ENCODE results near the gene DPYD.
"Not testable (repeated sequence)": the region's sequence is repeated elsewhere in the genome, so short reads cannot be mapped to it uniquely, and the experiment has no call there.

DPYD gene

GRCh38 chr1:97356309-97356708 is 564.5 kb downstream of the DPYD start:
- DNase-seq (ENCODE audit: low spot score), result no peak

DNA sequence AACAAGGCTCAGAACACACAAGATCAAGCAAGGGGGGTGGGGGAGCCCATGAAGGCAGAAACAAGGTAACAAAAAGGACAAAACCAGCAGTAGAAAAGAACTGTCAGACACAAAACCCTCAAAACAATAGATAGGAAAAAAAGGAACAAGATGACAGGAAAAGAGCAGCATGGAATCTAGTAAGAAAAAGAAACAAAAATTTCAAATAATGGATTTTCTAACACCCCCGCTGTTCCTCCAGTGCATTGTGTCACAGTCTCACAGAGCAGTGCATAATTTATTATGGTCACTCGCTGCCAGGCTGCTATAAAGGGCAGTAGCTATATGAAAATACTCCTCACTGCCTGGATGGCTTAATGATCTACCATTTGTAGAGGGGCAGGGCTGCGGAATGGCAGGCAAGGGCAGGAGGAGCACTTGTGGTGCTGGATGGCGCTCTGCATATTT is 567.9 kb downstream of the DPYD start:
- DNase-seq (ENCODE audit: low spot score), result no peak

- no peak for DNase-seq (ENCODE audit: low spot score)
These were observed 569.0 kb downstream of the DPYD start for GRCh38 chr1:97351846-97352245.

DNA sequence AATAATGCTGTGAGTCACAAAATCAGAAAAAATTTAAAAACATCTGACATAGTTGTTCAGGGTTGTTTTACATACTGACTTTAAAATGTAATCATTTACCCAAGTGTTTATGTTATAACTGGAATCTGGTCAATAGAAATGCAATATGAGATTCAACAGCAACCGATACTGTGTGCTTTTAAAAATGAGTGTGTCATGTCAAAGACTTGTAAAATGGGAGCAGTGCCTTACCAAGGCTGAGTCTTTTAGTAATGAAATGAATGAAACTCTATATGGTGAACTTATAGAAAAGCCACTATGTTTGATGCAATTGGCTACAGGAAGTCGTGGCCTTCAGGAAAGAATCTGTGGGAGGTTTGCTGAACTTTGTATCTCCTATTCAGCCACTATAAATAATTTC is 570.2 kb downstream of the DPYD start:
- no peak for DNase-seq (ENCODE audit: low spot score)

DNA sequence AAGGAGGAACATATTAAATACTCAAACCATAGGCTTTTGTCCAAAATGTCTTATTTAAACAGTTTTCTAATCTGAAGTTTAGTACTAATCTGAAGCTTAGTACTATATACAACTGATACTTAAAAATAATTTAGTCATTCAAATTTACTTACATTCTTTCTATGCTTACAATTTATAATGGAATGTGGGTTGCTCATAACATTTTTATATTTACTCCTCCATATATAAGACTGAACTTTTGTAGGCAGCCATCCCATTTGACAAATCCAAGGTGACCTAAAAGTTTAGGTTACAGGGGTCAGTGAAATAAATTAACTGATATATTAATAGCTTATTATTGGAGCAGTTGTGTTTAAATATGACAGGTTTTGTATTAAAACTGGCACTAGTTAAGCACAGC is 570.6 kb downstream of the DPYD start:
- DNase-seq (ENCODE audit: low spot score), result no peak

DNA sequence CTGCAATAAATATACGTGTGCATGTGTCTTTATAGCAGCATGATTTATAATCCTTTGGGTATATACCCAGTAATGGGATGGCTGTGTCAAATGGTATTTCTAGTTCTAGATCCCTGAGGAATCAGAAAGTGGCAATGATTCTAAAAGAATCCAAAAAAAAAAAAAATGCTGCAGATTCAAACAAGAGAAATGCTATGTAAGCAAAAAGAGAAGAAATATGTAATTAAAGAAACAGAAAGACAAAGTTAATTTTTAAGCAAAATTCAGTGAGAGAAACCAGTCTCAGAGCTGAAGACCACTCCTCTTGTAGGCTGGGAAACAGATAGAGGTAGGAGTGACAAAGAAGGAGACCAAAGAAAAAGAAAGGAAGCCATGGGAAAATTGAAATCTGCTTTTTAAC is 571.0 kb downstream of the DPYD start:
- not testable (repeated sequence) for DNase-seq (ENCODE audit: low spot score)

- no peak for DNase-seq (ENCODE audit: low spot score)
These were observed 572.1 kb downstream of the DPYD start for GRCh38 chr1:97348599-97349265.

DNA sequence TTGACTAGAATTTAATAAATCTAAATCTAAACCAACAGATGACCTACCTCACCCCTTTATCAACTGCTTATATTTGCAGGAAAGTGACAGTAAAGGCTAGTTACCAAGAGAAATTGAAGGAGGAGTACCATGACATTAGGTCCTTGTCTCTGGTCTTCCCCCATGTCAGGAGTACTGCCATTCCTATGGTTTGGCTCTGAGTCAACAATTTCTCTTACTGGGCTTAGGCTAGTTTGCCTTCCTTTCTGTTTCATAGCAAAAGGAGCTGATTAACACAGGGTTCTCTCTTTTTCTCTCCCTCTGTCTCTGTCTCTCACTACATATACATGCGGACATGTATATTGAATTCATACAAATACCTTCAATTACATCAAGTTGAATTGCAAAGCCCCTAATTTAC is 579.9 kb downstream of the DPYD start:
- no peak for DNase-seq (ENCODE audit: low spot score)

GRCh38 chr1:97338347-97338746 is 582.5 kb downstream of the DPYD start:
- no peak for DNase-seq (ENCODE audit: low spot score)

DNA sequence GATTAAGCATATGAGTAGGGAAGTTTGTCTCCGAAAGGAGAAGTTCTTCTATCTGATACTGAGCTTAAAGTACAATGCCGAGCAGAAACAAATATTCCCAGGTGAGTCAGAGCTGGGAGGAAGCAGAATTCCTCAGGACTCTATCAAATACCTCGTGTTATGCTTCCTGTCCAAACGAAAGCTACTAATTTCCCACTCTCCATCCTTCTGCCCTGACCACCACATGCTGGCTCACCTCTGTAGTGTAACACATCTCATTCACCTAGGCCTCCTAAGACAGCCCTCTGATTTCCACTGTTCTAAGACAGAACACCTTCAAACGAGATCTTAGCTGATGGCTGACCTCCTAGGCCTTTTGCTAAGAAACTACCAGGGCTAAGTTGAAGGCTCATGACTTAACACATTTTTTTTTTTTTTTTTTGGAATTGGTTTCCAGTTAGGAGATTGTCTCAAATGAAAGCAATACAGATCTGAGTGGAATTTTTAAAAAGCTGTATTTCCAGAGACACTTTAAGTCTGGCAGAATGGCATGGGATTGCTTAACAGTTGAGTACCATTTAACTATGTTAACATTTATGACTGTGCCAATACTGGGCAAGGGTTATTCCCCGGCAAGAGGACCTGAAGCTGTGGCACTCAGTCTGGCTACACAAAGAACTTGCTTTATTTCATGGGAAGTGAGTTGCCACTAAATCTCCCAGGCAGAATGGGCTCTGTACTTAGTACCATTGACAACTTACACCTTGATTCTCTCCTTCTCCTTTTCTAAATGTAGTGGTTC is 583.4 kb downstream of the DPYD start:
- DNase-seq (ENCODE audit: low spot score), result no peak

DNA sequence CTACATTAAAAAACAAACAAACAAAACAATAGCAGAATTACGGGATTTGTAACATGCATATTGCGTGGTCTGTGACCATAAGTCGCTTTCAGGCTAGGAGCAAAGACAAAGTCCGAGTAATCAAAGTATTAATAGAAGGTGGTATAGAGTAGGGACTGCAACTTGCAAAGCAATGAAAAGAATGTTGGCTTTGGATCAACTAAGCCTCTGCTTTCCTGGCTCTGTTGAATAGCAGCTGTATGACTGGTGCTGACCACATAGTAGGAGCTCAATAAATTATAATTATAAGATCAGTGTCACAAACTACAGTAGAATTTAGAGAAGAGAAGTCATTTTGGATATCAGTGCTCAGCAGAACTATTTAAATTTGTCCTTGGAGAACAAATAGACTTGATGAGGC is 586.4 kb downstream of the DPYD start:
- DNase-seq (ENCODE audit: low spot score), result no peak

- no peak for DNase-seq (ENCODE audit: low spot score)
These were observed 588.1 kb downstream of the DPYD start for GRCh38 chr1:97332716-97333115.

DNA sequence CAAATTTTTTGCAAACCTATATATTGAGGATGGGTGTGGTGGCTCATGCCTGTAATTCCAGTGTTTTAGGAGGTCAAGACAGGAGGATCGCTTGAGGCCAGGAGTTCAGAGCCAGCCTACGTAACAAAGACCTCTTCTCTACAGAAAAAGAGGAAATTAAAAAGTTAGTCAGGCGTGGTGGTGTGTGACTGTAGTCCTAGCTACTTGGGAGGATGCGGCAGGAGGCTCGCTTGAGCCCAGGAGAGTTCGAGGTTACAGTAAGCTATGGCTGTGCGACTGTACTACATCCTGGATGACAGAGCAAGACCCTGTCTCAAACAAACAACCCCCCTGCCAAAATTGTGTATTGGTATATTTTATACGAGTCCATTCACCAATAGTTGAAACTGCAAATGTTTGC is 589.7 kb downstream of the DPYD start:
- DNase-seq (ENCODE audit: low spot score), result no peak

DNA sequence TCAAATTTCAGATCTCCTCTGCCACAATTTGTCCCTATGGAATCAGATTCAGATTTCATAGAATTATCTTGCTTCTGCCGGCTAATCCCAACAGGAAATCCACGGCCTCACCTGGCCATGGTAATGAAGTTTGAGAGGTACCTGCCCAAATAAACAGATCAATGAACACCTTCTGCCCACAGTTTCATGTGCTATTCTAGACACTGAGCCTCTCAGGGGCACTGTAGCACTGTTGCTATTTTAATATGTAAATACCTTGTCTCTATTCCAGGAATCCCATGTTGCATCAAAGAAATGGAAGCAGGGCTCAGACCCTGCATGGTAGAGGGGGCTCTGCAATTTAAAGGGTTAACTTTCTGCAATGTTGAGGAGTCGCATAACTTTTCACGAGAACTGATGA is 606.1 kb downstream of the DPYD start:
- DNase-seq (ENCODE audit: low spot score), result no peak

DNA sequence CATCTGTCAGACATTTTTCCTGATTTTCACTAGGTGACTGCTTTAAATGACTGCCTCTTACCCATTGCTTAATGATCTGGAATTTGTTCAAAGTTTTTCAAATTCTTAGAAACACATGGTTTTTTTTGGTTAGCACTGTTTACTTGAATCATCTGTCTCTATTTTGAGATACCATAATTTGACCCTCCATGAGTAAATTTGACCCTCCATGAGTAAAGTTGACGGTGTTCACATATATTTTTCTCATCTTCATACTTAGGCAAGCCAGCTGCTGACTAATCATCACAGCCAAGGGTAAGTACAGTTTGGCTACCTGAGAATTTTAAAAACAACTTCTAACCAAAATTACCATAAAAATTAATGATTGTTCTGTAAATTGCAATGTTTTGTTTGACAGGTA is 612.7 kb downstream of the DPYD start:
- DNase-seq (ENCODE audit: low spot score), result no peak

DNA sequence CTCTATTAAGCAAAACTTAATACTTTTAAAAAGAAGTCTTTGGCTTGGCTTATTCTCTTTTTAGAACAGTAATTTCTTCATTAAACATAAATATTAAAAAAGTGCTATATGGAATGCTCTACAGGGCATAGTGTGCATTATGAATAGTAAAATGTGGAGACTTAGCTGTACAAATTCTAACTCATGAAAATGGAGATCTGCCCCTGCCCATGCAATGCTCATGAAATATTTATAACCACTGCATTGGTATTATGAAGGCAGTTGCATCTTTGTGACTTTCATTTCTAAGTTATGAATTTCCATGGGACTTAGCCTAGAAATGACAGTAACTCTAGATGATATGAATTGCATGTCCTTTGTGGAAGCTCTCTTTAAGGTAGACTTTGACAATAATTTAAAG is 613.3 kb downstream of the DPYD start:
- DNase-seq (ENCODE audit: low spot score), result no peak

GRCh38 chr1:97307151-97307550 is 613.7 kb downstream of the DPYD start:
- DNase-seq (ENCODE audit: low spot score), result no peak

DNA sequence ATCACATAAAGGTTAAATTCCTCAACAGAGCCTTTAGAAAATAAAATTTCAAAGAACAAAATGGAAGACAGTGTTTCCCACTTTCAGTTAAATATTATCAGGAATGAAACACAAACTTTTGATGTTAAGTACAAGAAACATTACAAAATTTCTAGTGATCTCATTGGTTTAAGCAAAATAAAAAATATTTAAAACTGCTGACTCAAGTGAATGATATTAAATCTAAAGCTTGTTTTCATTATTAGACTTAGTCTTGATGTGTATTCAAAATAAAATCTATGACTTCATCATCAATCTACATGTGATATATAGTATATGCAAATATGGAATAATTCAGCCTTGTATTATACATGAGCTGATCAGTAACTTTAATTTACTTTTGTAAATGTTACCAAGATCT is 614.3 kb downstream of the DPYD start:
- DNase-seq (ENCODE audit: low spot score), result no peak

GRCh38 chr1:97304366-97304765 is 616.5 kb downstream of the DPYD start:
- DNase-seq (ENCODE audit: low spot score), result no peak

GRCh38 chr1:97298966-97299365 is 621.9 kb downstream of the DPYD start:
- no peak for DNase-seq (ENCODE audit: low spot score)

DNA sequence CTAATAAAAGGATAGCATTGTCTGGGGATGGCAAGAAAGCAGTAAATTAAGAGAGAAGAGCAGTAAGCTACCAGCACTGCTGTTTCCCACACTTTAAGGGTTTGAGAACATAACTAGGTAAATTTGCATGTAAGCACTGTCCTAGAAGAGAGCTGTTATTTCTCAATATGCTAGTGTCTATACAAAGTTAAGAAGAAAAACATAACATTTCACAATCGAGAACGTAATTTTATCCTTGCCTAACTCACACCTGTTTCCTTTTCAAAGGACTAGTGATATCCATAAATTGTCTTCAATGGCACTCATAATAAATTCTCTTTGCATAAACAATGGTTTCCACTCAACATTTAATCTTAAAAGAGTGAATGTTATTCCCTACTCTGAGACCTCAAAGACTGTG is 623.2 kb downstream of the DPYD start:
- DNase-seq (ENCODE audit: low spot score), result no peak

- no peak for DNase-seq (ENCODE audit: low spot score)
These were observed 638.9 kb downstream of the DPYD start for GRCh38 chr1:97281962-97282361.

GRCh38 chr1:97277891-97278654 is 642.8 kb downstream of the DPYD start:
- DNase-seq (ENCODE audit: low spot score), result no peak
